IPS DF 4.7 (cell line): ENCODE measurements around the gene PACSIN2.
"Not testable (repeated sequence)": the region's sequence is repeated elsewhere in the genome, so short reads cannot be mapped to it uniquely, and the experiment has no call there.

Source experiments
- DNase-seq: peaks from one replicate; pipeline ENCODE4 v3.0.0-alpha.2; 2013; ENCODE audit warnings: low spot score; ENCODE audit errors: extremely low read depth

The PACSIN2 gene

GRCh38 chr22:43014869-43015676 is at the start of gene PACSIN2:
Gene PACSIN2, minus strand, starts transcription at chr22:43015149. Its CDS starts 103,069 bp downstream, at chr22:42912080.
- DNase-seq: peak; percentile 85

GRCh38 chr22:43060183-43060582 is 45.2 kb upstream of the PACSIN2 start:
- no peak for DNase-seq

GRCh38 chr22:43057641-43058040 is 42.7 kb upstream of the PACSIN2 start:
- DNase-seq: no peak

GRCh38 chr22:43053176-43053575 is 38.2 kb upstream of the PACSIN2 start:
- no peak for DNase-seq

GRCh38 chr22:43050995-43051394 is 36.0 kb upstream of the PACSIN2 start:
- DNase-seq: peak; percentile 41

- DNase-seq: no peak
Measured at GRCh38 chr22:43047605-43048004, 32.7 kb upstream of the PACSIN2 start.

GRCh38 chr22:43044290-43044712 is 29.4 kb upstream of the PACSIN2 start:
- no peak for DNase-seq

- no peak for DNase-seq
Measured at GRCh38 chr22:43042101-43042780, 27.3 kb upstream of the PACSIN2 start.

GRCh38 chr22:43039800-43040199 is 24.9 kb upstream of the PACSIN2 start:
- DNase-seq: no peak

- no peak for DNase-seq
Measured at GRCh38 chr22:43038325-43038724, 23.4 kb upstream of the PACSIN2 start.

- no peak for DNase-seq
Measured at GRCh38 chr22:43036282-43036829, 21.4 kb upstream of the PACSIN2 start.

GRCh38 chr22:43035250-43035649 is 20.3 kb upstream of the PACSIN2 start:
- DNase-seq: no peak

GRCh38 chr22:43031617-43032016 is 16.7 kb upstream of the PACSIN2 start:
- DNase-seq: no peak

GRCh38 chr22:43018615-43019014 is 3.7 kb upstream of the PACSIN2 start:
- DNase-seq: no peak

GRCh38 chr22:43017525-43018460 is 2.8 kb upstream of the PACSIN2 start:
- no peak for DNase-seq

- DNase-seq: not testable (repeated sequence)
Measured at GRCh38 chr22:43016150-43016549, 1.2 kb upstream of the PACSIN2 start.

- DNase-seq: no peak
Measured at GRCh38 chr22:43015677-43016042, 711 bp upstream of the PACSIN2 start.

- no peak for DNase-seq
Measured at GRCh38 chr22:43014316-43014868, 557 bp downstream of the PACSIN2 start.

GRCh38 chr22:43013355-43014315 is 1.3 kb downstream of the PACSIN2 start:
- DNase-seq: no peak

GRCh38 chr22:43012390-43012789 is 2.6 kb downstream of the PACSIN2 start:
- no peak for DNase-seq
